NB4 (cell line): ENCODE results near the gene MTFMT.

ENCODE experiments used
- DNase-seq: peaks from one replicate; pipeline ENCODE4 v3.0.0; 2010; ENCODE audit warnings: low read depth
- H3K4me3 ChIP-seq: one replicate; pipeline ENCODE4 v1.5.1; 2011; ENCODE audit warnings: mild to moderate bottlenecking, low read depth, low read length, moderate library complexity
- CTCF ChIP-seq: IDR thresholded peaks from one replicate; pipeline ENCODE4 v1.5.1; 2012; ENCODE audit warnings: low read depth, low read length
- MAX ChIP-seq: IDR thresholded peaks from 2 replicates; pipeline ENCODE4 v1.6.1; 2011; ENCODE audit warnings: low read depth, low read length
- MYC ChIP-seq: IDR thresholded peaks from 2 replicates; pipeline ENCODE4 v1.6.1; 2011; ENCODE audit warnings: low read depth, low read length
- POLR2A ChIP-seq: IDR thresholded peaks from 2 replicates; pipeline ENCODE4 v1.6.1; 2011; ENCODE audit warnings: mild to moderate bottlenecking; ENCODE audit not compliant: insufficient read length; ENCODE audit errors: extremely low read depth

MTFMT gene

GRCh38 chr15:64981812-64982431 is 47.5 kb downstream of the MTFMT start:
- no peak overlapping the region for H3K4me3 ChIP-seq
- TF ChIP-seq POLR2A (no peak), CTCF (no peak), MYC (no peak), MAX (no peak)
- no peak for DNase-seq

GRCh38 chr15:64979252-64979710 is 50.2 kb downstream of the MTFMT start:
- H3K4me3 ChIP-seq = no peak overlapping the region
- no peak for DNase-seq
- TF ChIP-seq POLR2A (no peak), MYC (no peak), MAX (no peak), CTCF (no peak)

- H3K4me3 ChIP-seq = no peak overlapping the region
- TF ChIP-seq CTCF = no peak
- TF ChIP-seq MYC = no peak
- TF ChIP-seq MAX = no peak
- TF ChIP-seq POLR2A = no peak
- no peak for DNase-seq
These were observed 54.0 kb downstream of the MTFMT start for GRCh38 chr15:64975390-64975789.

GRCh38 chr15:64970698-64971097 is 58.7 kb downstream of the MTFMT start:
- no peak for TF ChIP-seq MAX
- TF ChIP-seq CTCF = no peak
- TF ChIP-seq MYC = no peak
- no peak for TF ChIP-seq POLR2A
- DNase-seq = no peak
- no peak overlapping the region for H3K4me3 ChIP-seq

- no peak for TF ChIP-seq CTCF
- DNase-seq = no peak
These were observed 60.0 kb downstream of the MTFMT start for GRCh38 chr15:64969401-64969800.

GRCh38 chr15:64961013-64961412 is 68.4 kb downstream of the MTFMT start:
- no peak overlapping the region for H3K4me3 ChIP-seq

More at GRCh38 chr15:64969401-64969800, 60.0 kb downstream of the MTFMT start:
- H3K4me3 ChIP-seq = no peak overlapping the region

More at GRCh38 chr15:64961013-64961412, 68.4 kb downstream of the MTFMT start:
- TF ChIP-seq POLR2A (no peak), CTCF (no peak), MAX (no peak), MYC (no peak)
- DNase-seq = no peak
